Measurements from ENCODE around the gene CA9.

The CA9 gene

DNA sequence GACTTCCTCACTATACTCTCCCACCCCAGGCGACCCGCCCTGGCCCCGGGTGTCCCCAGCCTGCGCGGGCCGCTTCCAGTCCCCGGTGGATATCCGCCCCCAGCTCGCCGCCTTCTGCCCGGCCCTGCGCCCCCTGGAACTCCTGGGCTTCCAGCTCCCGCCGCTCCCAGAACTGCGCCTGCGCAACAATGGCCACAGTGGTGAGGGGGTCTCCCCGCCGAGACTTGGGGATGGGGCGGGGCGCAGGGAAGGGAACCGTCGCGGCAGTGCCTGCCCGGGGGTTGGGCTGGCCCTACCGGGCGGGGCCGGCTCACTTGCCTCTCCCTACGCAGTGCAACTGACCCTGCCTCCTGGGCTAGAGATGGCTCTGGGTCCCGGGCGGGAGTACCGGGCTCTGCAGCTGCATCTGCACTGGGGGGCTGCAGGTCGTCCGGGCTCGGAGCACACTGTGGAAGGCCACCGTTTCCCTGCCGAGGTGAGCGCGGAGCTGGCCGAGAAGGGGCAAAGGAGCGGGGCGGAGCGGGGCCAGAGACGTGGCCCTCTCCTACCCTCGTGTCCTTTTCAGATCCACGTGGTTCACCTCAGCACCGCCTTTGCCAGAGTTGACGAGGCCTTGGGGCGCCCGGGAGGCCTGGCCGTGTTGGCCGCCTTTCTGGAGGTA lies 2.1 kb downstream of the CA9 start:
- no peak for DNase-seq

DNA sequence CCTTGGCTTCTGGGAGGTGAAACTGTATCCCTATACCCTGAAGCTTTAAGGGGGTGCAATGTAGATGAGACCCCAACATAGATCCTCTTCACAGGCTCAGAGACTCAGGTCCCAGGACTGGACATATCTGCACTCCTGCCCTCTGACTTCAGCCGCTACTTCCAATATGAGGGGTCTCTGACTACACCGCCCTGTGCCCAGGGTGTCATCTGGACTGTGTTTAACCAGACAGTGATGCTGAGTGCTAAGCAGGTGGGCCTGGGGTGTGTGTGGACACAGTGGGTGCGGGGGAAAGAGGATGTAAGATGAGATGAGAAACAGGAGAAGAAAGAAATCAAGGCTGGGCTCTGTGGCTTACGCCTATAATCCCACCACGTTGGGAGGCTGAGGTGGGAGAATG lies 5.4 kb downstream of the CA9 start:
- no peak for DNase-seq

DNA sequence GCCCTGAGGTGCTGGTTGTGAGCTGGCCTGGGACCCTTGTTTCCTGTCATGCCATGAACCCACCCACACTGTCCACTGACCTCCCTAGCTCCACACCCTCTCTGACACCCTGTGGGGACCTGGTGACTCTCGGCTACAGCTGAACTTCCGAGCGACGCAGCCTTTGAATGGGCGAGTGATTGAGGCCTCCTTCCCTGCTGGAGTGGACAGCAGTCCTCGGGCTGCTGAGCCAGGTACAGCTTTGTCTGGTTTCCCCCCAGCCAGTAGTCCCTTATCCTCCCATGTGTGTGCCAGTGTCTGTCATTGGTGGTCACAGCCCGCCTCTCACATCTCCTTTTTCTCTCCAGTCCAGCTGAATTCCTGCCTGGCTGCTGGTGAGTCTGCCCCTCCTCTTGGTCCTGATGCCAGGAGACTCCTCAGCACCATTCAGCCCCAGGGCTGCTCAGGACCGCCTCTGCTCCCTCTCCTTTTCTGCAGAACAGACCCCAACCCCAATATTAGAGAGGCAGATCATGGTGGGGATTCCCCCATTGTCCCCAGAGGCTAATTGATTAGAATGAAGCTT lies 6.1 kb downstream of the CA9 start:
- DNase-seq, result no peak

DNA sequence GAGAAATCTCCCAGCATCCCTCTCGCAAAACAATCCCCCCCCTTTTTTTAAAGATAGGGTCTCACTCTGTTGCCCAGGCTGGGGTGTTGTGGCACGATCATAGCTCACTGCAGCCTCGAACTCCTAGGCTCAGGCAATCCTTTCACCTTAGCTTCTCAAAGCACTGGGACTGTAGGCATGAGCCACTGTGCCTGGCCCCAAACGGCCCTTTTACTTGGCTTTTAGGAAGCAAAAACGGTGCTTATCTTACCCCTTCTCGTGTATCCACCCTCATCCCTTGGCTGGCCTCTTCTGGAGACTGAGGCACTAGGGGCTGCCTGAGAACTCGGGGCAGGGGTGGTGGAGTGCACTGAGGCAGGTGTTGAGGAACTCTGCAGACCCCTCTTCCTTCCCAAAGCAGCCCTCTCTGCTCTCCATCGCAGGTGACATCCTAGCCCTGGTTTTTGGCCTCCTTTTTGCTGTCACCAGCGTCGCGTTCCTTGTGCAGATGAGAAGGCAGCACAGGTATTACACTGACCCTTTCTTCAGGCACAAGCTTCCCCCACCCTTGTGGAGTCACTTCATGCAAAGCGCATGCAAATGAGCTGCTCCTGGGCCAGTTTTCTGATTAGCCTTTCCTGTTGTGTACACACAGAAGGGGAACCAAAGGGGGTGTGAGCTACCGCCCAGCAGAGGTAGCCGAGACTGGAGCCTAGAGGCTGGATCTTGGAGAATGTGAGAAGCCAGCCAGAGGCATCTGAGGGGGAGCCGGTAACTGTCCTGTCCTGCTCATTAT lies 6.8 kb downstream of the CA9 start:
- no peak for DNase-seq

DNA sequence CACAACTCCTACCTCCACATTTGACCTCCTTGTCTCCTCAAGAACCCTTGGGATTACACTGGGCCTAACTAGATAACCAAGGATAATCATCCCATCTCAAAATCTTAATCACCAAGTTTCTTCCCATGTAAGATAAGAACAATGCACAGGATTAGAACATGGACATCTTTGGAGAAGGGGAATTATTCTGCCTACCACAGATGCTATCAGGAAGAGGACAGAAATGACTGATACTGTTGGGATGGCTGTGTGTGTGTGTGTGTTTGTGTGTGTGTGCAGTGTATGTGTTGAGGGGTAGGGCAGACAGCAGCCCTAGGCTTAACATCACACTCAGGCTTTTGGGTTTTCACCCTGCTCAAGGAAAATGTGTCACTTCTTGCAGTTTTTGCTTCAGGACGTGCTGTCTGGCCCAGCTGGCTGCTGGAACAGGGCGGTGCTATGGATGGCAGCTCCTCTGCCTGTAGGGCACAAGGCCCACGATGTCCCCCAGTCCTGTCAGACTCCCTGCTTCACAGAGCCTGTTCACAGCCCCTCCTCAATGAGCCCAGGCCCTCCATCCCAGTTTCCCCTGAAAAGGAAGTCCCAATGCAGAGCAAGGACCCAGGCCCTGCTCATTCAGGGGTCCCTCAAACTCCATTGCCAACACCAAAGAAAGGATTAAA lies 7.7 kb downstream of the CA9 start:
- no peak for DNase-seq

DNA sequence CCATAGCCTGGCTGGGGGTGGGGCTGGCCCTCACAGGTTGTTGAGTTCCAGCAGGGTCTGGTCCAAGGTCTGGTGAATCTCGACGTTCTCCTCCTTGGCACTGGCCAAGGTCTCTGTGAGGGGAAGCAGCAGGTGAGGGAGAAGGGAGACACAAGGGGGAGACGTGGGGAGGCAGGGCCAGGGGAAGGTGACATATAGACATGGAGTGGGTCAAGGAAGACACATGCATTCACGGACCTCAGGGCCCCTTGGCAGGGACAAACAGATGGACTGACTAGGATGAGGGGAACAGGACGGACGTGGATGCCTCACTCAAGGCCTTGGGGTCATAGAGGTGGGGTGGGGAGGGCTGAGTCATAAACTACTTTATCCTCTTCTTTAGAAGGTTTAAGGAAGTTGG lies 8.3 kb downstream of the CA9 start:
- DNase-seq, result no peak

DNA sequence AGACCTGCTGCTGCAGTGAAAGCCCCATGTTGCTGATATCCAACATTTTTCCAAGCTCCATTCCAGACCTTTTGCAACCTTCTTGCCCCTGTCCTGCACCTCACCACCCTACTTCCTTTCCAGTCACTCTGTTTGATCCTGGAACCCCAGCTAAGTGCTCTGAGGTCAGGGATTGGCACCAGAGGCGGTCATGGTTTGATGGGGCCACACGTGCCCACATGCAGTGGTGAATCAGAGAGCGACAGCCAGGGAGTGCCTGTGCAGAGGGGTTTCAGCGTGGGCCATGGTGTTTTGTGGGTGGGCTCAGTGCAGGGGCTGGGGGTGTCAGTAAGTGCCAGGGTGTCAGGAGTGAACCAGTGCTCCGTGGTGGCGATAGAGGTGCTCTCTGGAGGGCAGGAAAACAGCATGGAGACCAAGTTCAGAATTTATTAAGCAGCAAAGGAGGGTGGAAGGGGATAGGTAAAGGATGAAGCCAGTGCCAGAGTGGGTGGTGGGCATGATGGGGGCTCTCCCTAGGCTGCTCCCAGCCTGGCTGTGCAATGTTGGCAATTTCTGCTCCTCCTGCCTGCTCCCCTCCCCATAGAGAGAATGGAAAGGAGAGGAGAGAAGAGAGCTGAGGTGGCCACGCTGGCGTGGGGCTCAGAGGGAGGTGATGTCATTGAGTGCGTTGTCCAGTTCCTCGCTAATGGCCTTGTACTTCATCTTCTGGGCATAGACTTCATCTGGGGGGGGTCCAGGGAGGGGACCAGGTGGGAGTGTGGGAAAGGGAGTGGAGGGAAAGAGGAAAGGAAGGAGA lies 9.0 kb downstream of the CA9 start:
- no peak for DNase-seq

DNA sequence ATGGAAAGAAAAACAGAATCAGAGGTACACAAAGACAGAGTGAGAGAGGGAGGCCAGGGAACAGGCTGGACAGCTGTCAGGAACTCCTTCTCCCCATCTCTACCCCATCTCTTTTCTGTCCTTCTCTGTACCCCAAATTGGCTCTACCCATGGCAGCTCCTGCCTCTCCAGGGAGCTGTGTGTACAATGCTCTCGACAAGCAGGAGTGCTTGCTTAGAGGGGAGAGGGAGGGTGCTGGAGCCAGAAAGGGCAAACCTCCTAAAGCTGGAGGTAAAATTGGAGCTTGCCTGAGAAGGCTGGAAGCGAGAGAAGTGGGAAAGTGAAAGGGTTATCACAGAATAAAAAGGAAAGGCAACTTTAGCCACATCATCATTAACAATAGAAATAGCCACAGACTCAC lies 9.6 kb downstream of the CA9 start:
- DNase-seq, result no peak

- DNase-seq, result no peak
These were observed 11.2 kb downstream of the CA9 start for GRCh38 chr9:35684921-35685320.

DNA sequence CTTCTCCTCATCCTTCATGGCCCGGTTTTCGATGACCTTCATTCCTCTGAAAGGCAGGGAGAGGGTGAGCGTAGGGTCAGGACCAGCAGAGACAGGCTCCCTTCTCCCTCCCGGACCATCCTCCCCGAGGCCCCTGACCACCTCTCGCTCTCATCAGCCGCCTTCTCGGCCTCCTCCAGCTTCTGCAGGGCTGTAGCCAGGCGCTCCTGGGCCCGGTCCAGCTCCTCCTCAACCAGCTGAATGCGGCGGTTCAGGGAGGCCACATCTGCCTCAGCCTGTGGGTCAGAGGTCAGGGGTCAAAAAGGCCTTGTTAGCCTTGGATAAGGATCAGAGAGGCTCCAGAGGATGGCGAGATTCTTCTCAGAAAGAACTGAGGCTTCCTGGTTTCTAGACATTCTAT lies 11.8 kb downstream of the CA9 start:
- no peak for DNase-seq

DNA sequence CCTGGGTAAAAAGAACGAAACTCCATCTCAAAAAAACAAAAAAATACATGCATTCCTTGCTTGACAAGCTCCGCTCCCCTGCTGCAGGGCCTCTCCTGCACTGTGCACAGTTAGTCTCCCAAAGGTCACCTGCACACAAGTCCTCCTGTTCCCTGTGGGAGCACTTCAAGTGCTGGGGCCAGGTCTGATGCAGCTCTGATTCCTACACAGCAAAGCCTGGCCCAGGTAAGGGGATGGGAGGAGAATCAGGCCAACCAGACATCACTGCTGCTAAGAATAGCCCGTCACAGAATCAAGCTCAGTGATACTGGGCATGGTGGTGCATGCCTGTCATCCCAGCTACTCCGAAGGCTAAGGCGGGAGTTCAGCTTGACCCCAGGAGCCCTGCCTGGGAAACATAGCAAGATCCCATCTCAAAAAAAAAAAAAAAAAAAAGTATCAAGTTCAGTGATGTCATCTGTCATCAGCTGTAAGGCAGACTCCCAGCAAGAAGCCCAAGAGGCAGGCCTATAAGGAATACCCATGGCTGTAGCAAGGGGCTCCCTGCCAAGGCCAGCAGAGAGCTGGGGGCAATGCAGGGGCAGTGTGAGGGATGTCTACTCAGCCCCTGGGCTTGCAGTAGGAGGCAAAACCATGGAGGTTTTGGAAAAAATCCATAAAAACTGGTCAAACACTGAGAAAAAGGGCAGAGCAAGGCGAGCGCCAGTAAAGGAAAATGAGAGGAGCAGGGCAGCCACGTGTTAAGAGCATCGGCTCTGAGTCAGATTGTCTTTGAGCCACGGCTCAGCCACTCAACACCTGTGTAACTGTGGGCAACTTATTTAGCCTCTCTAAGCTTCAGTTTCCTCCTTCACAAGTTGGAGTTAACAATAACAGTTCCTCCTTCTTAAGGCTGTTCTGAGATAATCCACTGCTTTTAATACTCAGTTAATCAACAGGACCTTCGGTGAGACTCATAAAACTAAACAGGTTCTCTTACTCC lies 12.8 kb downstream of the CA9 start:
- no peak for DNase-seq

DNA sequence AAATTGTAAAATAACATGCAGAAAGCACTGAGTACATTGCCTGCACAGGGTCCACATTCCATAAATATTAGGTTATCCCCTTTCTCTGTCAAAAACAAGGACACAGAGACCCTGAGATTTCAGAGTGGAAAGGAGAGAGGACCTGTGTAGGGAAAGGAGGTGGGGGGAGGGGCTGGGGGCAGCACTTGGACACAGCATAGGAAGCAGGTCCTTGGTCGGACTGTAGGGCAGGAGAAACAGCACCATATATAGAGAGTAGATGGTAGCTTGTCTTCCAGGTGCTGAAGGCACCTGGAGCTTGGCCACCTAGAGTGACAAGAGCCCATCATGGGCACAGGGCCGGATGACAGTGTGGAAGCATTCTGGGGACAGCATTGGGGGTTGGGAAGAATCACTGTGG lies 13.6 kb downstream of the CA9 start:
- no peak for DNase-seq

DNA sequence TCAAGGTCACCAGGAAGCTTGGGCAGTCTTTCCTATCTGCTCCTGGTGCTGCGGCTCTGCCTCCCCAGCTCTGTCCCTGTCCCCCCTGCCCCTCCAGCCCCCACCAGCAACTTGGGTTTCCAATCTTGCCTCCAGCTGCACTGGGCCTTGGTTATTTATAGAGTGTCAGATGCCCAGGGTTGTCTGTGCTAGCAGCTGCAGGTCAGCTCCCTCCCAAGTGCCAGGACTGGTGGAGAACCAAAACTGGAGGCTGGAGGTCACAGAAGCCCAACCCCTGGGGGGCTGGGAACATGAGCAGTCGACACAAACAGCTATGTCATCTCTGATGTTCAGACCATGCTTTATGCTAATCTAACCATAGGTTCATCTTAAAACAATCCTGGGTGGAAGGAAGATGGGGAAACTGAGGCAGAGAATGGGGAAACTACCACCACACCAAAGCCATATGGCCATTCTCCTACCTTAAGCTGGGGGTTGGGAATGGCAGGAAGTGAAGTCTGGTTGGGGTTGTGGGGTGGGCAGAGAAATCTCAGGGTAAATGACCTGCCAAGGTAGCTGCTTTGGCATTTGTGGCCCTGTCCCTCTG lies 14.3 kb downstream of the CA9 start:
- DNase-seq, result no peak

DNA sequence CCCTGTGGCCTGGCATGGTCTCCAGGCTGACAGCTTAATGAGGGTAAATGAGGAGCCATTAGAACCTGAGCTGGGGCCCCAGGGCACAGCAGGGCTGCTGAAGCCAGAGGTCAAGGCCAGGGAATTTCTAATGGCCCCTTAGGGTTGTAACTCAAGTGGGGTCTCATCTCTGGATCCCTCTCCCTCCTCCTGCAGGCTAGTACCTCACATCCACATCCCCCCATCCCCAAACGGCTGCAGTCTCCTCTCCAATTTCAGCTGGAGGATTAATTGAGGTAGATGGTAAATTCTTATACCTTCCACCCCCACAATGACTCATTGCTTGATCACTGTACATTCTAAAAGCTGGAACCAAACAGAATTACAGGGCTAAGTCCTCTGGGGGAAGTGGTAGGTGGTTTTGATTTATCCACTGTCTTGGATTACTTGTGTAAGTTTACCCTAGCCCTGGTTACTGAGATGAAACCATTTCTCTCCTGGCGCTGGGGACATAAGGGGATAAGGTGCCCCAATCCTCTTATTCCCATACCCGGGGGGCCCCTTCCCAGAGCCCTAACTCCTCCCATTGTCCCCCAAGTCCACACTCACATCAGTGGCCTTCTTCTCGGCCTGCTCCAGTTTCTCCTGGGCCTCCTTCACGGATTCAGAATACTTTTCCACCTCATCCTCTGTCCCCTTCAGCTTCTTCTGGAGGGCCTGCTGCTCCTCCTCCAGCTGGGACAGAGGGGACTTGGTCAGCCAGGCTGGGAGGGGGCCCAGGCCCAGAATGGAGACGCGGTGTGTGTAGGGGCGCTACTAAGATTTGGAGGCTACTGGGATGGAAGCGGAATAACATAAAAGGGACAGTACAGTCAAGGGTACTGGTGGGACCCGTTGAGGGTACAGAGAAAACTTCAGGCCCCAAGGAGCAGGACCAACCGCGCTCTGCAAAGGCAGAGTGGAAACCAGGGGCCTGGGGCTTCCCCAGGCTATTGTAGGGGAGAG lies 15.1 kb downstream of the CA9 start:
- DNase-seq, result peak; percentile 42

DNA sequence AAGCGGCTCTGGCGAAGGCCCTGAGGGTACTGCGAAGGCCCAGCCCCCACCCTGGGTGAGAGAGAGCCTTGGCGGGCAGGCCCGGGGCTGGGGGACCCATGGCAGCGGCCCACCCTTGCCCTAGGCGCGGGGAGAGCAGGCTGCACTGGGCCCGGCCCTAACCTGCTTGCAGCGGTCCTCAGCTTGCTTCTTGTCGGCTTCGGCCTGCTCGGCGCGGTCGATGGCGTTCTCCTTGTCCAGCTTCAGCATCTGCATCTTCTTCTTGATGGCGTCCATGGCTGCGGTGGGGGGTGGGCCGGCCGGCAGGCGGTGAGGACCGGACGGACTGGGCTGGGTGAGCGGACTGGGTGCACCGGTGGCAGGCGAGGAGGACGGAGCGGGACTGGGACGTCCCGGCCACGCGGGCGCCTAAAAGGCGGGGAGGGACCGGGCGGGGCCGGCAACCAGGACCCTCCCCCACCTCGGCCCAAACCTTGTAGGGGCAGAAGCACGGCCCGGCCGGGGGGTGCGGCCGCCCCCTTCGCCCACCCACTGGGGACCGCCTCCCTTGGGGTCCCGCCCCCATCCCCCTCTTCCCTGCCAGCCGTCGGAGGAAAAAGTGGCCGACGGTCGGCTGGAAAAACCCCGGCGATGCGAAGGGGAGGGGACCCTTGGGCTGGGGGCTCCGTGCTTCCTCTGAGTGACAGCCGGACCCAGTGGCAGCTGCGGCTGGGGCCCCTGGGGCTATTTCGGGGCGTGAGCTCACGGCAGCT lies 16.0 kb downstream of the CA9 start, which contains the start of gene TPM2:
TSS of gene TPM2 (minus strand) at position 384 of the 752 bp plus-strand sequence. CDS start at position 276, 108 bp downstream.
- DNase-seq, result no peak

DNA sequence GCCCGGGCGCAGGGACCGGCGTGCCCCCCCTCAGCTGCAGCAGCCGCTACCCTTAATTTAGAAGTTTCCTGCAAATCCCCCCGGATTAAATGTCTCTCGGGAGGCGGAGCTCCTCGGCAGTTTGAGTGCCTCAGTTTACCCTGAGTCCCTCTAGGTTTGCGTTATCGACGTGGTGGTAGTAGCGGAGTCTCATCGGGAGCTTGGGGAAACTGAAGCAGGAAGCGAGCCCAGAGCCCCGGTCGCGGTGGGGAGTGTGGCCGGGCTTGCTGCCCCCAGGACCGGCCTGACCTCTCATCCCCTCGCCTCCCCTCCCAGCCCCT lies 16.5 kb downstream of the CA9 start:
- no peak for DNase-seq

DNA sequence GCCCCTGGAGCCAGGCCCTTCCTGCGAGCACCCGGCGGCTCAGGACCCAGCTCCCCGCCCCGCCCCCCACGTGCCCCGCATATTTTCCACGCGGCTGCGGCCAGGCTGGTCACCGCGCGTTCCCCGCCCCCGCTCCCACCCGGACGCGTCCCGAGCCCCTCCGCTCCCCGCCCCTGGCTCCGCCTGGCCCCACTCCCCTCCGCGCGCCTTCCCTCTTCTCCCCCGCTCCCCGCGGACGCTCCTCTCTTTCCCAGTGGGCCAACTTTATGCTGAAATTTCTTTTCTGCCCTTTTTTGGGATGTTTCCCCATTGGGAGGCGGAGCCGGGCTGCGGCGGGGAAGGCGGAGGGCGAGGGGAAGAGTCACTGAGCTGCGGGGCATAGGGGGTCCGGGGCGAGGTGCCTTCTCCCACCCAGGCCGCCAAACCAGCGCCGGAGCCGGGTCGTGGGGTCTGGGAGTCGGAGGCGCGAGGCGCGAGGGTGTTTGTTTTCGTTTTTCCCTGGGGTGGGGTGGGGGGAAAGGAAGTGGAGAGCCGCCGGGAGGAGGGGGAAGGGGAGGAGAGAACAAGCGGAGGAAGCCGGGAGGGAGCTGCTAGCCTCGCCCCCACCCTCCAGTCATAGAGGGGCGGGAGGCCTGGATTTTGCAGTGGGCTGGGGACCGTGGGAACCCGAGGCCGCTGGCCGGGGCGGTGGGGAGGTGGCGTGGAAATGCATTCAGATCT lies 17.0 kb downstream of the CA9 start:
- DNase-seq, result peak; percentile 25

GRCh38 chr9:35691334-35691650 lies 17.6 kb downstream of the CA9 start:
- no peak for DNase-seq

DNA sequence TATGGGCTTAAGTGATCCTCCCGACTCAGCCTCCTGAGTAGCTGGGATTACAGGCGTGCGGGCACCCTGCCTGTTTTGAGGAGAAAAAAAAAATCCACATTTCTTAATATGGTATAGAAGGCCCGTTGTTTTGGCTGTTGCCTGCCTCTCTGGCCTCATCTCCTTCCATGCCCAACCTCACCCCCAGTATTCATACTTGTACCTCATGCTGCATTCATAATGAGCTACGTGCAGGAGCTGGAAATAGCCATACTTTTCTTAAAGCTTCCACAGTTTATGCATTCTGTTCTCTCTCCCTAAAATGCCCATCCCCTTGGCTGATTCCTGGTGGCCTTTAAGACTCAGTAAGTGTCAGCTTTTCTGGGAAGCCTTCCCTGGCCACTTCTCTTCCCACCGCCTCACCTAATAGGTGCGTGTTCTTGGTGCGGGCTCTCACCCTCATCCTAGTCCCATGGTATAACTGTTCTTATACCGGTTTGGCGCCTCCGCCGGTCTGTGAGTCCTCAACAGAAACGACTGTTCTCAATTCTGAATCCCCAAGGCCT lies 18.1 kb downstream of the CA9 start:
- no peak for DNase-seq

Measured in activated CD4-positive, alpha-beta T cell treated with anti-CD3 and anti-CD28 coated beads, Interleukin-2, Interleukin-6, amounts not matched to agents 100 ng/mL and 50 ng/mL, durations not matched to agents 16 hours and 8 hours (primary cell).